Skeletal muscle cell (primary cell): ENCODE results near the gene RMDN3.
A peak's percentile ranks its signal among the peaks of the same experiment; 100 is the strongest.

ENCODE experiments used
- DNase-seq: peaks from one replicate; pipeline ENCODE4 v3.0.0-alpha.2; 2010; ENCODE audit warnings: low read depth
- H3K4me3 ChIP-seq: 2 replicates; pipeline ENCODE4 v1.5.1; 2011; ENCODE audit warnings: low read depth, mild to moderate bottlenecking, control low read depth, low read length, moderate library complexity

Gene RMDN3

DNA sequence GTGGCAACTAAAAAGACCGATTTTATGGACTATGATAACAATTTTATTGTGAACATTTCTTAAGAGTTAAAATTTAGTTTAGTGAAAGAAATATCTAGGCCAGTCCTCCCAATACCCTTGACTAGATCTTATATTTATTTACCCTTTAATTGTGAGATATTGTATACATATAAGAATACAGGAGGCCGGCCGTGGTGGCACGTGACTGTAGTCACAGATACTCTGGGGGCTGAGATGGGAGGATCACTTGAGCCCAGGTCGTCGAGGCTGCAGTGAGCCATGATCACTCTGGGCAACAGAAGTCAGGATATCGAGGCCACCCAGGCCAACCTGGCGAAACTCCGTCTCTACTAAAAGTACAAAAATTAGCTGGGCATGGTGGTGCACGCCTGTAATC is 756 bp upstream of the RMDN3 start:
- peak overlapping the region; percentile 98 for H3K4me3 ChIP-seq
- no peak for DNase-seq

DNA sequence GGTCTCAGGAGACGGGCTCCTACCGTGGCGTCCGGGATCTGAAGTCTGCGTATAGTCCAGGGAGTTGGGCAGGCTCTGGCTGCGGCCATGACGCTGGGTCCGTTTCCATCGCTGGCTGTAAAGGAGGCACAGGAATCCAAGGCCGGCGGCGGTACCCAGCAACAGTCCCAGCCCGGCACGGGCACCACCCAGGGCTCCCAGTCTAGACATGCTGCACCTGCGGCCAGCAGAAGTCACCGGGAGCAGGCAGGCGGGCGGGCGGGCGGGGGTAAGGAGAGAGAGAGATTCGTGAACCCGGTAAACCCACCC is 526 bp downstream of the RMDN3 start:
- no peak for DNase-seq
- H3K4me3 ChIP-seq, result peak overlapping the region; percentile 98

DNA sequence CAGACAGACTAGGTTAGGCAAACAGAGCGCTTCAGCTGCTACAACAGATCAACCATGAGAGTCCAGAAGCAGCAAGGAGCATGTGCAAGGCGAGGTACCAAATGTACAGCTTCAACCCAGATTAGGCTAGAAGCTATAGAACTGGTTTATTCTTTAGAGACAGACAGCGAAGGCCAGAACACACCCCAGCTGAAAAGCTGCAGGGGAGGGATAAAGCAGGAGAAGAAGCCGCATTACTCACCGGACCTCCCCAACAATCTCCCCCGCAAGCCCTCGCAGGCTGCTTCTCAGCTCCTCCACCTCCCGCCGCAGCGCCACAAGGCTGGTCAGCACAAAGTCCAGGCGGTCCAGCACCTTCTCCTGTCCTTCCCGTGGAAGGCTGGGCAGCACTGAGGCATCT is 3.3 kb downstream of the RMDN3 start:
- no peak for DNase-seq
- no peak overlapping the region for H3K4me3 ChIP-seq

DNA sequence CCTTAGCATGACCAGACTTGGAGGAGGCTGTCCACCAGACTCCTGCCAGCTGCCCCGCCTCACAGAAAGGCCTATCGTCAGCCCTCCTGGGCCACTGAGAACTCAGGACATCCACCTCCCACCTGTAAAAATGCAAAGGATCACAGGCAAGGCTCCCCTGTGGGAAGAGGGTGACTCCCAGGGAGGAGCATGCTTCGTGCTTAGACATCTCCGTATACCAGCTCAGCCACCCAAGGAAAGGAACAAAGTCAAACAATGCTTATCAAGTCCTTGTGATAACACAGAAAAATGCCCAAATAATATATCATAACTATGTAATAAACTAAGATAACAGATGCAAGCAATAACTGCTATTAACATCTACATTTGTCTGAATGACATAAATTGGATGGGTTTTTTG is 4.2 kb downstream of the RMDN3 start:
- no peak for DNase-seq
- no peak overlapping the region for H3K4me3 ChIP-seq

- DNase-seq, result no peak
- no peak overlapping the region for H3K4me3 ChIP-seq
Measured at GRCh38 chr15:40749151-40749630, 5.9 kb downstream of the RMDN3 start.

GRCh38 chr15:40747685-40748631 is 7.1 kb downstream of the RMDN3 start:
- no peak overlapping the region for H3K4me3 ChIP-seq
- DNase-seq, result no peak

GRCh38 chr15:40746916-40747418 is 8.1 kb downstream of the RMDN3 start:
- no peak overlapping the region for H3K4me3 ChIP-seq
- DNase-seq, result no peak

GRCh38 chr15:40744815-40745152 is 10.3 kb downstream of the RMDN3 start:
- no peak for DNase-seq
- H3K4me3 ChIP-seq, result no peak overlapping the region

GRCh38 chr15:40743921-40744814 is 10.9 kb downstream of the RMDN3 start:
- peak; percentile 47 for DNase-seq
- H3K4me3 ChIP-seq, result no peak overlapping the region

GRCh38 chr15:40743485-40743901 is 11.6 kb downstream of the RMDN3 start:
- no peak for DNase-seq

GRCh38 chr15:40739854-40740253 is 15.2 kb downstream of the RMDN3 start:
- no peak for DNase-seq

More at GRCh38 chr15:40743485-40743901, 11.6 kb downstream of the RMDN3 start:
- no peak overlapping the region for H3K4me3 ChIP-seq

GRCh38 chr15:40739047-40739446 is 16.0 kb downstream of the RMDN3 start:
- no peak for DNase-seq
- no peak overlapping the region for H3K4me3 ChIP-seq

More at GRCh38 chr15:40739854-40740253, 15.2 kb downstream of the RMDN3 start:
- H3K4me3 ChIP-seq, result no peak overlapping the region

DNA sequence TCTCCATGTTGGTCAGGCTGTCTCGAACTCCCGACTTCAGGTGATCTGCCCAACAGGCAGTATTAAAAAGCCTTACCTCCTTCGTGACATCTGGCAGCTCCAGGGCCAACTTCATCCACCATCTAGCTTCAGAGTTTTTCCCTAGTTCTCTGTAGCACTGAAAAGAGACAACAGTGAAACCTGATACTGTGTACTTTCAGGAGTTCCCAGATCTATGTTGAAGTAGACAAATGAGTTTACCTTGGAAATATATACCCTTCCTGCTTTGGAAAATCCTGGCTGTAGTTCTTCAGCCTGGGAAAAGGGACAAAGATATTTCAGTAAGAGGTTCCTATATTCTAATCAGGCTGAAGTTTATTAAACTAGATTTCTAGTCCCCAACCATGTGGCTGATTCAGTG is 18.0 kb downstream of the RMDN3 start:
- DNase-seq, result no peak
- no peak overlapping the region for H3K4me3 ChIP-seq

DNA sequence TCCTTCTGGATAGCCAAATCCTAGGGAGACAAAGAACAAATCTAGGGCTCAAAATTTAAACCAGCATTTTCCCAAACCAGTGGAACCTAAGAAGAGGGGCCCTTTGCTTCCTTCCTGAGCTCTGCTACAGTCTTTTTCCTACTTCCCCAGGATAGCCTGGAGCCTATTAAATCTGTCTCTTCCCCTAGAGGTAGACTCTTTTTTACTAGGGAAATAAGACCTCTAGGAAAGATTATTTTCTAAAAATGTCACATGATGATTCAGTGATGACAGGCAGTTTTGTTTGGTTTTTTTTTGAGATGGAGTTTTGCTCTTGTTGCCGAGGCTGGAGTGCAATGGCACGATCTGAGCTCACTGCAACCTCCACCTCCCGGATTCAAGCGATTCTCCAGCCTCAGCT is 18.5 kb downstream of the RMDN3 start:
- no peak overlapping the region for H3K4me3 ChIP-seq
- DNase-seq, result no peak

GRCh38 chr15:40731034-40731433 is 24.0 kb downstream of the RMDN3 start:
- no peak for DNase-seq
- H3K4me3 ChIP-seq, result no peak overlapping the region

DNA sequence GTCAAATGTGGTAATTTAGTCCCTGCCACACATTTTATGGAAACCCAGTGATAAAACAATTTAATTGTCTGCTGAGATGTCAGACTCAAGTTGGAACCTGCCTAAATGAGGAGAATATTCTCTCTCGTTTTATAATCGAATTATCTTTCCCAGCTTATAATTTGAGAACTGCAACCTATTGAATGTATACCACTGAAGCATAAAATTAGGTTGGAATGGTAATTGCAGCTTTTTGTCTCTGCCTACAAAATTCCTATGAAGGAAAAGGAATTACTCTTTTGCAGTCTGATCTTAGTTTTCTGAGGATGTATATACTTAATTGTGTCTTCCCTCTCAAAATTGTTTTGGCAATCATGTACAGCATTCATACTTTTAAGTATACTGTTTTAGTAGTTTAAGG is 31.1 kb downstream of the RMDN3 start:
- no peak for DNase-seq
- H3K4me3 ChIP-seq, result no peak overlapping the region

DNA sequence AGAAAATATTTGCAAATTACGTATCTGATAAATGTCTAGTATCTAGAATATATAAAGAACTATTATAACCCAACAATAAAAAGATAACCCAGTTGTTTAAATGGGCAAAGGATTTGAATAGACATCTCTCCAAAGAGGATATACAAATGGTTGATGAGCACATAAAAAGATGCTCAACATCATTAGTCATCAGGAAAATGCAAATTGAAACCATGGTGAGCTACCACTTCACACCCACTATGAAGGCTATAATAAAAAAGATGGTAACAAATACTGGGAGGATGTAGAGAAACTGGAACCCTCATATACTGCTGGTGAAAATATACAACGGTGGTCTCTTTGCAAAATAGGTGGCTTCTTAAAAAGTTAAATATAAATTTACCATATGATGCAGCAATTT is 32.1 kb downstream of the RMDN3 start:
- no peak for DNase-seq
- no peak overlapping the region for H3K4me3 ChIP-seq

- no peak for DNase-seq
- H3K4me3 ChIP-seq, result no peak overlapping the region
Measured at GRCh38 chr15:40722354-40722753, 32.7 kb downstream of the RMDN3 start.

GRCh38 chr15:40721701-40722100 is 33.4 kb downstream of the RMDN3 start:
- no peak overlapping the region for H3K4me3 ChIP-seq
- DNase-seq, result no peak

DNA sequence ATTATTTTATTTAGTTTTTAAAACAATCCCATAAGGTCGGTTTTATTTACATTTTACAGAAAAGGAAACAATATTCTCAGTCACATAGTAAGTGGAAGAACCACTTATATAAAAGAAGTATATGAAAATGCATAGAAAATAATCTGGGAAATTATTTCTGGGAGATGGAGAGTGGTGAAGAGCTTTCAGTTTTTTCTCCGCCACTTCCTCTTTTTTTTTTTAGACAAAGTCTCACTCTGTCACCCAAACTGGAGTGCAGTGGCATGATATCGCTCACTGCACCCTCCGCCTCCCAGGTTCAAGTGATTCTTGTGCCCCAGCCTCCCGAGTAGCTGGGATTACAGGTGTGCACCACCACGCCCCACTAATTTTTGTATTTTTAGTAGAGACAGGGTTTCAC is 38.9 kb downstream of the RMDN3 start:
- H3K4me3 ChIP-seq, result no peak overlapping the region
- DNase-seq, result no peak
